Sciatic nerve (tissue), 2 donors: ENCODE measurements around the gene LAPTM5. TPM values are rescaled to one million over a fixed set of nuclear protein-coding genes. Genes with fewer than 3 reads are reported as not detected.

Source experiments
- ATAC-seq: fragments of 200-7000 bp; cut with Tn5 transposase; one replicate; pipeline ENCODE4 v1.9.1; 2020; ENCODE audit warnings: mild to moderate bottlenecking, moderate library complexity
- DNase-seq: peaks from one replicate; pipeline ENCODE4 v3.0.0-alpha.2; 2020; ENCODE audit warnings: low spot score
- intact Hi-C: fragments of 100-400 bp; cut with DNase I; formaldehyde crosslinking; loops from one replicate; pipeline ENCODE4 v1.14.2; 2022
- total RNA-seq: library from RNA; stranded (reverse); fragmentation: NEBNext Ultra II Directional; extraction: Animal tissue kit (Norgen Biotek cat#: 25700); gene quantifications from one replicate; pipeline ENCODE4 v1.2.1, GENCODE V29; 2021
- donor health status: DM: no; HTN: no; CAD: no.
- donor health status: DM: no; HTN: no; CAD: no.

Gene LAPTM5
- total RNA-seq, 1 donor from 2014 or later: 65.0 TPM

GRCh38 chr1:30714536-30715090 lies 43.0 kb downstream of the LAPTM5 start:
- ATAC-seq (no peak), DNase-seq (no peak)
- intact Hi-C loops: loop anchor here (5.0 kb wide), 1 partner anchor 1487 kb away; no protein-coding TSS in a partner anchor

- ATAC-seq (no peak), DNase-seq (no peak)
- intact Hi-C loops: no loop called here
Observed at GRCh38 chr1:30714025-30714424, 43.5 kb downstream of the LAPTM5 start.

GRCh38 chr1:30713311-30713710 lies 44.3 kb downstream of the LAPTM5 start:
- ATAC-seq (no peak), DNase-seq (no peak)
- intact Hi-C loops: no loop called here

GRCh38 chr1:30712583-30712982 lies 45.0 kb downstream of the LAPTM5 start:
- intact Hi-C loops: no loop called here
- ATAC-seq (no peak), DNase-seq (no peak)

GRCh38 chr1:30710407-30710806 lies 47.2 kb downstream of the LAPTM5 start:
- intact Hi-C loops: no loop called here
- ATAC-seq (no peak), DNase-seq (no peak)

GRCh38 chr1:30708361-30708728 lies 49.2 kb downstream of the LAPTM5 start:
- DNase-seq: no peak
- ATAC-seq: no peak
- intact Hi-C loops: loop anchor here (5.0 kb wide), 1 partner anchor 1471 kb away; the partner anchor contains the start of gene PTPRU

GRCh38 chr1:30707412-30708360 lies 49.9 kb downstream of the LAPTM5 start:
- ATAC-seq (peak; percentile 84), DNase-seq (peak; percentile 86)
- intact Hi-C loops: loop anchor here (5.0 kb wide), 1 partner anchor 1470 kb away; the partner anchor contains the start of gene PTPRU

- DNase-seq (no peak), ATAC-seq (no peak)
- intact Hi-C loops: loop anchor here (5.0 kb wide), 1 partner anchor 1469 kb away; the partner anchor contains the start of gene PTPRU
Observed at GRCh38 chr1:30706528-30706927, 51.0 kb downstream of the LAPTM5 start.

- ATAC-seq (no peak), DNase-seq (no peak)
- intact Hi-C loops: loop anchor here (5.0 kb wide), 1 partner anchor 1468 kb away; the partner anchor contains the start of gene PTPRU
Observed at GRCh38 chr1:30705698-30706097, 51.9 kb downstream of the LAPTM5 start.

GRCh38 chr1:30704765-30705509 lies 52.6 kb downstream of the LAPTM5 start:
- no peak for DNase-seq
- ATAC-seq: no peak

GRCh38 chr1:30704271-30704670 lies 53.3 kb downstream of the LAPTM5 start:
- DNase-seq (no peak), ATAC-seq (peak; percentile 63)
- intact Hi-C loops: no loop called here

More at GRCh38 chr1:30704765-30705509, 52.6 kb downstream of the LAPTM5 start:
- intact Hi-C loops: loop anchor here (5.0 kb wide), 1 partner anchor 1468 kb away; the partner anchor contains the start of gene PTPRU

- intact Hi-C loops: no loop called here
- DNase-seq (no peak), ATAC-seq (no peak)
Observed at GRCh38 chr1:30702823-30703222, 54.8 kb downstream of the LAPTM5 start.

- no peak for ATAC-seq
- intact Hi-C loops: no loop called here
Observed at GRCh38 chr1:30701258-30701633, 56.3 kb downstream of the LAPTM5 start.

GRCh38 chr1:30700528-30701257 lies 56.9 kb downstream of the LAPTM5 start:
- ATAC-seq: peak; percentile 29
- intact Hi-C loops: no loop called here

More at GRCh38 chr1:30701258-30701633, 56.3 kb downstream of the LAPTM5 start:
- DNase-seq: no peak

GRCh38 chr1:30699762-30700161 lies 57.8 kb downstream of the LAPTM5 start:
- intact Hi-C loops: no loop called here
- DNase-seq (no peak), ATAC-seq (no peak)

More at GRCh38 chr1:30700528-30701257, 56.9 kb downstream of the LAPTM5 start:
- no peak for DNase-seq

- peak; percentile 13 for ATAC-seq
- intact Hi-C loops: no loop called here
- no peak for DNase-seq
Observed at GRCh38 chr1:30698401-30698981, 59.1 kb downstream of the LAPTM5 start.

GRCh38 chr1:30697571-30698376 lies 59.8 kb downstream of the LAPTM5 start:
- DNase-seq (no peak), ATAC-seq (peak; percentile 3)
- intact Hi-C loops: no loop called here
